ENCODE measurements around the gene FCHO1.
"Not testable (repeated sequence)": the region's sequence is repeated elsewhere in the genome, so short reads cannot be mapped to it uniquely, and the experiment has no call there.

The FCHO1 gene

GRCh38 chr19:17766543-17767131, 15.4 kb downstream of the FCHO1 start:
- DNase-seq = no peak

GRCh38 chr19:17767559-17767958, 16.3 kb downstream of the FCHO1 start:
- no peak for DNase-seq

GRCh38 chr19:17770613-17771012, 19.3 kb downstream of the FCHO1 start:
- DNase-seq = no peak

GRCh38 chr19:17772172-17772571, 20.9 kb downstream of the FCHO1 start:
- DNase-seq = no peak

GRCh38 chr19:17775245-17775927, 24.1 kb downstream of the FCHO1 start:
- peak; percentile 41 for DNase-seq

- no peak for DNase-seq
These were observed 24.9 kb downstream of the FCHO1 start for GRCh38 chr19:17775991-17776803.

GRCh38 chr19:17777840-17778239, 26.6 kb downstream of the FCHO1 start:
- not testable (repeated sequence) for DNase-seq

GRCh38 chr19:17778251-17778967, 27.1 kb downstream of the FCHO1 start:
- peak; percentile 12 for DNase-seq

- DNase-seq = no peak
These were observed 28.0 kb downstream of the FCHO1 start for GRCh38 chr19:17778968-17779929.

GRCh38 chr19:17780781-17781180, 29.5 kb downstream of the FCHO1 start:
- no peak for DNase-seq

GRCh38 chr19:17783721-17784120, 32.4 kb downstream of the FCHO1 start:
- not testable (repeated sequence) for DNase-seq

- DNase-seq = peak; percentile 71
These were observed 33.1 kb downstream of the FCHO1 start for GRCh38 chr19:17784201-17785008.

- DNase-seq = no peak
These were observed 36.1 kb downstream of the FCHO1 start for GRCh38 chr19:17787274-17787913.

- DNase-seq = no peak
These were observed 37.4 kb downstream of the FCHO1 start for GRCh38 chr19:17788632-17789031.

- DNase-seq = no peak
These were observed 38.9 kb downstream of the FCHO1 start for GRCh38 chr19:17790059-17790780.

- DNase-seq = no peak
These were observed 43.1 kb downstream of the FCHO1 start for GRCh38 chr19:17794412-17794730.

GRCh38 chr19:17794731-17795494, 43.6 kb downstream of the FCHO1 start, which contains the start of gene B3GNT3:
B3GNT3 (plus strand) TSS chr19:17795138; CDS start chr19:17807808, 12,670 bp downstream.
- peak; percentile 24 for DNase-seq

- DNase-seq = no peak
These were observed 44.2 kb downstream of the FCHO1 start for GRCh38 chr19:17795495-17795856.
